Pons (tissue), 1 donor: ENCODE results near the gene ITPRIPL2.

Experiments used
- DNase-seq: peaks from one replicate; pipeline ENCODE4 v3.0.0-alpha.2; 2016; ENCODE audit warnings: low spot score

ITPRIPL2 gene

GRCh38 chr16:19113577-19114358 is at the start of gene ITPRIPL2:
TSS of gene ITPRIPL2 (plus strand) at chr16:19113964. CDS start at chr16:19114462, 498 bp downstream.
- peak; percentile 44 for DNase-seq

GRCh38 chr16:19066988-19067348 is 46.8 kb upstream of the ITPRIPL2 start:
- no peak for DNase-seq

DNA sequence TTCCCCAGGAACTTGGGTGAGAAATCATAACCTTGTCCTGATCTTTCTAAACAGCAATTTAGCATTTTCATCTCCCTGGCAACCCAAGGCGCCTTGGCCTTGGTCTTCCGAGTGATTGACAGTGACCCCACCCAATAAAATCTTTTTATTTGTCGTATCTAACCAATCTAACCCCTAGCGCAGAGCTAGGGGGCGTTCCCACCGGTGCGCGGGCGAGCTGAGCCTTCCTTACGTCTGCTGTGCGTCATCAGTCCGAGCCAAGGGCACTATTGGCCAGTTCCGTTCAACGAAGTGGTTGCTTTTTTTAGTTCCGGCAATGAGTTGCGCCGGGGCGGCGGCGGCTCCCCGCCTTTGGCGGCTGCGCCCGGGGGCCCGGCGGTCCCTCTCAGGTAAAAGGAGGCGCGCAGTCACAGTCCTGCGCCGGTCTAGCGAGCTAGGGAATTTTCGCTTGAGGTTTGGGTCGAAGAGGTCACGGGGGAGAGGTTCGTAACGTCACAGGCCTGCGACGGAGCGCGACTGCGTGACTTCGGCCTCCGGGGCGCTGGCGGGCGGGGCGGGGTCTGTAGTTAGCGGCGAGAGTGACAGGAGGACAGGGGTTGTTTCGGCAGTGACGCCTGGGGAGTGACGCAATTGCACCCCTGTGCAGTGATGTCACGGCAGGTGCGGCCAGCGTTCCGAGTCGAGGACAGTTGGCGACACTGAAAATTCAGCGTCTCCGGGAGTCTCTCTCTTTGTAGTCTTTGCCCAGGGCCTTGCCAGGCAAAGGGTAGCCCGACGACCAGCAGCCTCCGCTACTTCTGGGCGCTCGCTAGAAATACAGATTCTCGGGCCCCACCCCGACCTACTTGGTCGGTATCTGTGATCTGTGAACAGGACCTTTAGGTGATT is 46.2 kb upstream of the ITPRIPL2 start, which contains the start of gene COQ7:
Gene COQ7, plus strand, starts transcription at position 266 of the 888 bp plus-strand sequence. Its CDS starts 51 bp downstream, at position 317.
- peak; percentile 99 for DNase-seq

- no peak for DNase-seq
Measured at GRCh38 chr16:19068237-19068815, 45.4 kb upstream of the ITPRIPL2 start.

DNA sequence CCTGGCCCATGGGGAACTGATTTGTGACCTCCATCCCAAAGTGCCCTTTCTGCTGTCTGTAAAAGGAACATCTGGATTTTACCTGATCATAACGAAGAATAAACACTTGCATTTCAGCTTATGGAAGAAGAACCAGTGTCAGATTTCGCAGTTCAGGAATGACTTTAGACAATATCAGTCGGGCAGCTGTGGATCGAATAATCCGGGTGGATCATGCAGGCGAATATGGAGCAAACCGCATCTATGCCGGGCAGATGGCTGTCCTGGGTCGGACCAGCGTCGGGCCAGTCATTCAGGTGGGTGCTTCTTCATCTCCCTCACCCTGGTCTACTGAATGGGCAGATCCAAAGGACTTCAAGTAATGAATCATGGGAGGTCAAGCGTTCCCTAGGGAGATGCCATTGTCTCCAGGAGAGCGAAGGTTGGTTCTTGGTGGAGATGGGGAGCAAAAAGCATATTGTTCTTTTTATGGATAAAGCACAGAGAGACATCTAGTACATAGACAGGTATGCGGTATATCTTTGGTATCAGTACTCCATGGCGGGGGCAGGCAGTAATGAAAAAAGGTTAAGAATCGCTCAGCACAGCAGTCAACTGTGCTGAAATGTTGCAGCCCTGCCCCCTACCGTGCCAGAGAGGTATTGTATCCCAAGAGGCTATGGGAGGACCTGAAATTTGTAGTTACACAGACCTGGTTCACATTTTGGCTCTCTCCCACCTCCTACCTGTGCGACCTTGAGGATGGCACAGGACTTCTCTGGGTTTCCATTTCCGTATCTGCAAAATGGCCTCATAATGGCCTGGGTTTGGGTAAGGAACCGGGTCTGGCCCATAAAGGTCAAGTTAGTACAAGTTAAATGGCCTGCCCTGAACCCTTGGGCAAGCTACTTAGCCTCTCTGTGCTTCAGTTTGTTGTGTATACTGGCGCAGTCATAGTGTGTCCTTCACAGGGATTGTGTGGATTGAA is 41.7 kb upstream of the ITPRIPL2 start:
- peak; percentile 58 for DNase-seq

GRCh38 chr16:19073344-19073743 is 40.4 kb upstream of the ITPRIPL2 start:
- DNase-seq, result peak; percentile 37

DNA sequence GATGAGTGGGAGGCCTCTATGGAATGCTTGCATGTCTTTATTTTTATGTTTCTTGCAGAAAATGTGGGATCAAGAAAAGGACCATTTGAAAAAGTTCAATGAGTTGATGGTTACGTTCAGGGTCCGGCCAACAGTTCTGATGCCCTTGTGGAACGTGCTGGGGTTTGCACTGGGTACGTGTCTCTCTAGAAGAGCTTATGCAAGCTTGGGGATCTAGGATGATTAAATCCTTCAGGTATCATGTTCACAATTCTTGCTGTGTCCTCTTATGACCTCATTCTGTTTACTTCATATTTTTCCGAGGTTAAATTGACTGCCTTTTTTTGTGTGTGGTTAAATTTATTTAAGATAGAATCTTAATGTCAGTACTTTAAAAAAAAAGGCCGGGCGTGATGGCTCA is 39.9 kb upstream of the ITPRIPL2 start:
- no peak for DNase-seq

DNA sequence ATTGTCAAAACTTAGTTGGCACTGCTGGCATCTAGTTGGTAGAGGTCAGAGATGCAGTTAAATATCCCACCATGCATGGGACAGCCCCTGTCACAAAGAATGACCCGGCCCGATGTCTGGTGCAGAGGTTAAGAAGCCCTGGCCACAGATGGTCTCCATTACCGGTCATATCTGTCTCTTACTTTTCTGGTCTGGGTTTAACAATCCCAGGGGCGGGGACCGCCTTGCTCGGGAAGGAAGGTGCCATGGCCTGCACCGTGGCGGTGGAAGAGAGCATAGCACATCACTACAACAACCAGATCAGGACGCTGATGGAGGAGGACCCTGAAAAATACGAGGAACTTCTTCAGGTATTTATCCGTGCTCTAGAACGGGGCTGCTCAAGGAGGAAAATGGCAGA is 38.3 kb upstream of the ITPRIPL2 start:
- no peak for DNase-seq

GRCh38 chr16:19077879-19078278 is 35.9 kb upstream of the ITPRIPL2 start:
- DNase-seq, result no peak

GRCh38 chr16:19083670-19084069 is 30.1 kb upstream of the ITPRIPL2 start:
- no peak for DNase-seq

- no peak for DNase-seq
Measured at GRCh38 chr16:19084139-19084538, 29.6 kb upstream of the ITPRIPL2 start.

DNA sequence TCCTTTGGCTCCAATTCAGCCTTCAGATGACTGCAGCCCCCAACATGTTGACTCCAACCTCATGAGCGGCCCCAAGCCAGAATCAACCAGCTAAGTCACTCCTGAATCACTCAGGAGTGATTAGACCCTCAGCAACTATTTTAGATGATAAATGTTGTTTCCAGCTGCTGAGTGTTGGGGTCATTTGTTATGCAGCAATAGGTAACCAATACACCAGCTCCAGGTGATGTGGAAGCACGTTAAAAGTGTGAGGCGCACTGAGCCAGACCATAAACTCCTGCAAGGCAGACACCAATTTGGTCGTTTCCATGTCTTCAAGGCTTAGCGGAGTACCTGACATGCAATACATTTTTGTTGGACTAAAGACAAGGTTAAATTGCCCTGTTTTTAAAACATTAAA is 28.9 kb upstream of the ITPRIPL2 start:
- no peak for DNase-seq

- DNase-seq, result no peak
Measured at GRCh38 chr16:19085679-19086200, 28.0 kb upstream of the ITPRIPL2 start.

DNA sequence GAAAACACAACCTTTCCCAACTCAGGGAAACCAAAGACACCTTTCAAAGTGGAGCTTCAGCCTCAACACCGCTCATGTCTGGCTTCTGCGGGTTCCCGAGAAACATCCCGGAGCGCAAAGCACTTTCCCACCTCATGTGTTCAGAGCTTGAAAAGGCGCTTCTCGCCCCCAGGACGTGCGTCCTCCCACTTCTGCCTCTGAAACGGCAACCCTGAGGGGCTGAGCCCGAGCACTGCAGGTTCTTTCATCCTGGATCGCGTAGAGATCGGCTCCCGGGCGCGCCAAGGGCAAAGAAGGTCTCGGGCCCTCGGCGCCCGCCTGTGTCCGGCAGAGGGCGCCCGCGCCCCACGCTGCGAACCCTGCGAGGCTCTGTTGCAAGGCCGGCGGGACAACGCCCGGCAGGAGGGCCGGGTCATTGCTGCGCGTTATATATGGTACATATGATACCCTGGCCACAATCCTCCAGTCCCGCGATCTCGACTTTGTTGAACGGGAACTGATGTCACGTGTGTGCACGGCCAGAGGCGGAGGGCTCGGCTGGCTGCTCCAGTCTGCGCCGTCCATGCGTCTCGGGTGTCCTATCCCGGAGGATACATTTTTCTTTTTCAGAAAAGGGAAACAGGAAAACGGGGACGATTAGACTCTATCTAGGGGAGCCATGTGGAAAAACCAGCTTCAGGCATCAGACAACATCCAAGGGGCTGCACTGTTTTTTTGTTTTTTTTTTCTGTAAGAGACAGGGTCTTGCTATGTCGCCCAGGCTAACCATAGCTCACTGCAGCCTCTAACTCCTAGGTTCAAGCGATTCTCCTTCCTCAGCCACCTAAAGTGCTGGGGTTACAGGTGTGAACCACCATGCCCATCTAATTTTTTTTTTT is 27.2 kb upstream of the ITPRIPL2 start:
- DNase-seq, result peak; percentile 75

- DNase-seq, result no peak
Measured at GRCh38 chr16:19088341-19088916, 25.3 kb upstream of the ITPRIPL2 start.

- no peak for DNase-seq
Measured at GRCh38 chr16:19089410-19089955, 24.3 kb upstream of the ITPRIPL2 start.

DNA sequence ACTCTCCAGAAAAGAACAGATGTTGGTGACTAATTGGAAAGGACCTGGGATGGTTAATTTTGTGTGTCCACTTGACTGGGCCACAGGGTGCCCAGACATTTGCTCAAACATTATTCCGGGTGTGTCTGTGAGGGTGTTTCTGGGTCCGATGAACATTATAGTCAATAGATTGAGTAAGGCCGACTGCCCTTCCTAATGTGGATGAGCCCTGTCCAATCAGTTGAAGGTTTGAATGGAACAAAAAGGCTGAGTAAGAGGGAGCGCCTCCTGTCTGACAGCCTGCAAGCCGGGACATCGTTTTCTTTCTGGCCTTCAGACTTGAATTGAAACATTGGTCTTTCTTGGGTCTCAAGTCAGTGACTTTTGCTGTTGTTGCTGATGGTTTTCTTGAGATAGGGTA is 22.8 kb upstream of the ITPRIPL2 start:
- DNase-seq, result no peak

DNA sequence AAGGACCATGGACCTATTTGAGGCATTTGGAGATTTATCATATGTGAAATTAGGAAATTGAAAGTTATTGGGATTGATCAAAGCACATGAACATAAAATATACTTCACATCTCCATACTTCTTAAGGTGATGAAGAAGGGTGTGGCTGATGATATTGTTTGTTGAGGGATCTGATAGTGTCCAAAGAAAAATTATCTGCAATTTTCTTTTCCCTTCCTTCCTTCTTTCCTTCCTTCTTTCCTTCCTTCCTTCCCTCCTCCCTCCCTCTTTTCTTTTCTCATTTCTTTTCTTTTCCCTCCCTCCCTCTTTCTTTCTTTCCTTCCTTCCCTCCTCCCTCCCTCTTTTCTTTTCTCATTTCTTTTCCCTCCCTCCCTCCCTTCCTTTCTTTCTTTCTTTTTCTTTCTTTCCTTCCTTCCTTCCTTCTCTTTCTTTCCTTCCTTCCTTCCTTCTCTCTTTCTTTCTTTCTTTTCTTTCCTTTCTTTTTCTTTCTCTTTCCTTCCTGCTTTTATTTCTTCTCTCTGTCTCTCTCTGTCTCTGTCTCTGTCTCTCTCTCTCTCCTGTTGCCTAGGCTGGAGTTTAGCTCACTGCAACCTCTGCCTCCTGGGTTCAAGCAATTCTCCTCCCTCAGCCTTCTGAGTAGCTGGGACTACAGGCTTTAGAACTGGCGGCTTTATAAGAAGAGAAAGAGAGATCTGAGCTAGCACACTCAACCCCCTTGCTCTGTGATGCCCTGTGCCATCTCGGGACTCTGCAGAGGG is 20.9 kb upstream of the ITPRIPL2 start:
- no peak for DNase-seq
